K562 (cell line): ENCODE results near the gene MYO5C. TPM values are rescaled to one million over a fixed set of nuclear protein-coding genes. Genes with fewer than 3 reads are reported as not detected.
A peak's percentile ranks its signal among the peaks of the same experiment; 100 is the strongest.

Source experiments
- ATAC-seq: fragments of 200-7000 bp; cut with Tn5 transposase; 3 replicates; pipeline ENCODE4 v1.9.1; 2020; ENCODE audit warnings: moderate library complexity
- BruUV-seq: library from RNA; stranded (reverse); fragments of 400-500 nt; replicated peaks from 2 replicates; lab custom pipeline; 2021; lab: Mats Ljungman, UMichigan
- CTCF ChIA-PET: fragments of 300-600 bp; formaldehyde crosslinking; extraction: SDS; loops from one replicate; lab custom pipeline; 2021; ENCODE audit warnings: low intra/inter-chr PET ratio; lab: Yijun Ruan, JAX
- POLR2A ChIA-PET: fragments of 300-600, 350-650 bp; sonication (Branson Sonifier 250); formaldehyde crosslinking; extraction: SDS; loops from one replicate; lab custom pipeline; 2021; ENCODE audit warnings: antibody characterized with exemption, inconsistent platforms; lab: Yijun Ruan, JAX
- DNase-seq, 4 experiments: peaks; one replicate each; pipeline versions ENCODE4 v3.0.0 to v3.0.0-alpha.2; 2011 to 2018; ENCODE audit warnings: low spot score in 3 of 4, mixed read lengths in 3 of 4; ENCODE audit errors: extremely low read depth in 1 of 4
- FAIRE-seq: peaks from 2 replicates; lab custom pipeline; 2011; peaks lifted over from hg19 to GRCh38; lab: Jason Lieb, UNC
- H2AFZ ChIP-seq: 2 replicates; pipeline ENCODE4 v1.6.0; 2011; ENCODE audit warnings: low read depth, low read length, control low read depth, inconsistent platforms
- H3K27ac ChIP-seq: fragments of 200-600 bp; 3 replicates; pipeline ENCODE4 v1.8.0; 2011; ENCODE audit warnings: low read depth, mild to moderate bottlenecking, control low read depth, inconsistent platforms, low read length, moderate library complexity, mixed read lengths; ENCODE audit errors: extremely low read depth
- H3K27me3 ChIP-seq, 2 experiments: fragments of 300-600 bp in 1 of 2; 2 replicates in 1 of 2; 3 replicates in 1 of 2; pipeline versions ENCODE4 v1.6.0 to v1.8.0; 2011; ENCODE audit warnings: inconsistent platforms in 2 of 2, low read length in 2 of 2, mild to moderate bottlenecking in 1 of 2, mixed read lengths in 1 of 2, moderate library complexity in 1 of 2; ENCODE audit not compliant: control insufficient read depth in 2 of 2, insufficient read depth in 2 of 2
- H3K36me3 ChIP-seq: fragments of 300-600 bp; 3 replicates; pipeline ENCODE4 v1.8.0; 2011; ENCODE audit warnings: mild to moderate bottlenecking, low read length, inconsistent platforms; ENCODE audit not compliant: control insufficient read depth, insufficient read depth
- H3K4me1 ChIP-seq, 2 experiments: fragments of 200-600 bp in 1 of 2; replicated peaks in 1 of 2; 2 replicates in 1 of 2; 3 replicates in 1 of 2; pipeline versions ENCODE4 v1.5.1 to v1.8.0; 2011; ENCODE audit warnings: inconsistent platforms in 2 of 2, low read length in 2 of 2, mild to moderate bottlenecking in 1 of 2, mixed read lengths in 1 of 2, moderate library complexity in 1 of 2; ENCODE audit not compliant: control insufficient read depth in 2 of 2, insufficient read depth in 2 of 2
- H3K4me2 ChIP-seq: 2 replicates; pipeline ENCODE4 v1.6.1; 2011; ENCODE audit warnings: low read length, control low read depth, inconsistent platforms, mixed read lengths; ENCODE audit not compliant: insufficient read depth
- H3K4me3 ChIP-seq: fragments of 200-600 bp; sonication (generic), shearing (Covaris generic); 2 replicates; pipeline ENCODE4 v1.5.1; 2016; ENCODE audit warnings: control low read depth, inconsistent platforms
- H3K79me2 ChIP-seq: fragments of 200-600 bp; 3 replicates; pipeline ENCODE4 v1.8.0; 2011; ENCODE audit warnings: low read length, inconsistent platforms; ENCODE audit not compliant: control insufficient read depth, insufficient read depth
- H3K9ac ChIP-seq, 2 experiments: 2 replicates each; pipeline versions ENCODE4 v1.6.0 to v1.6.1; 2011; ENCODE audit warnings: low read depth in 2 of 2, low read length in 2 of 2, control low read depth in 1 of 2, inconsistent platforms in 1 of 2, mild to moderate bottlenecking in 1 of 2, mixed read lengths in 1 of 2; ENCODE audit not compliant: insufficient read depth in 1 of 2
- H3K9me1 ChIP-seq: one replicate; pipeline ENCODE4 v1.6.0; 2011; ENCODE audit warnings: inconsistent platforms, mild to moderate bottlenecking, low read length, moderate library complexity; ENCODE audit not compliant: control insufficient read depth, insufficient read depth
- H3K9me3 ChIP-seq: replicated peaks from 2 replicates; pipeline ENCODE4 v1.5.1; 2011; ENCODE audit warnings: low read depth, low read length, inconsistent platforms; ENCODE audit not compliant: control insufficient read depth, insufficient read depth
- H4K20me1 ChIP-seq: replicated peaks from 2 replicates; pipeline ENCODE4 v1.6.1; 2011; ENCODE audit warnings: low read length, inconsistent platforms, mixed read lengths; ENCODE audit not compliant: control insufficient read depth, insufficient read depth
- CTCF ChIP-seq, 3 experiments: IDR thresholded peaks in 2 of 3; conservative IDR thresholded peaks in 1 of 3; 2 replicates each; pipeline ENCODE4 v1.5.1; 2011 to 2012; ENCODE audit warnings: low read length in 3 of 3, mild to moderate bottlenecking in 3 of 3, control low read depth in 2 of 3, improper control_type of control experiment in 1 of 3, inconsistent platforms in 1 of 3, low read depth in 1 of 3, mixed read lengths in 1 of 3, moderate library complexity in 1 of 3; ENCODE audit not compliant: insufficient read depth in 2 of 3
- RAD21 ChIP-seq, 2 experiments: fragments of 250-450 bp in 1 of 2; fragments of 450-650 bp in 1 of 2; sonication (Bioruptor Pico) in 1 of 2; formaldehyde crosslinking in 1 of 2; IDR thresholded peaks in 1 of 2; conservative IDR thresholded peaks in 1 of 2; 2 replicates each; pipeline versions ENCODE4 v1.4.0 to v1.8.0; 2020 to 2022; ENCODE audit warnings: mild to moderate bottlenecking in 2 of 2, moderate library complexity in 1 of 2
- ZNF274 ChIP-seq: IDR thresholded peaks from 2 replicates; pipeline ENCODE4 v1.6.1; 2011; ENCODE audit warnings: low read depth, mild to moderate bottlenecking, low read length, moderate library complexity, borderline replicate concordance
- WGBS: fragments of 100-300 bp; shearing (Covaris generic); methylation state at CpG from one replicate; pipeline ENCODE4 v1.1.6; 2016; ENCODE audit warnings: low coverage, mixed read lengths; ENCODE audit not compliant: insufficient coverage; ENCODE audit errors: missing lambda C conversion rate; 5-methylcytosine and 5-hydroxymethylcytosine counted together
- in situ Hi-C: fragments of 300-500 bp; cut with MboI; formaldehyde crosslinking; loops from 4 replicates; pipeline ENCODE4 v1.15.0; 2018; ENCODE audit warnings: inconsistent platforms, mixed read lengths
- intact Hi-C: fragments of 100-400 bp; cut with micrococcal nuclease; formaldehyde crosslinking; loops from 2 replicates; pipeline ENCODE4 v1.14.2; 2022
- polyA plus RNA-seq, 8 experiments: library from polyadenylated mRNA; depleted of rRNA in 4 of 8; stranded (reverse) in 5 of 8; unstranded in 3 of 8; fragments of >200 nt; fragmentation: Nextera tagmentation in 2 of 8; fragmentation: Illumina TruSeq in 1 of 8; extraction: Ambion mirVana in 2 of 8; extraction: Trizol in 1 of 8; gene quantifications; 2 replicates each; pipeline versions ENCODE4 v1.2.1 to v1.2.3, GENCODE V29; 2011 to 2014; ENCODE audit warnings: inconsistent platforms in 1 of 8, missing spikeins in 1 of 8
- total RNA-seq, 7 experiments: library from RNA; depleted of rRNA in 6 of 7; stranded (reverse); fragments of >200 nt in 6 of 7; fragmentation: Illumina TruSeq in 2 of 7; extraction: Trizol in 2 of 7; gene quantifications; 2 replicates each; pipeline versions ENCODE4 v1.2.1 to v1.2.3, GENCODE V29; 2011 to 2021; ENCODE audit warnings: low replicate concordance in 1 of 7

Gene MYO5C
- total and polyA plus RNA-seq, 9 of the 15 experiments (the other 6 are each of a cell fraction or from before 2014, with no cell fraction given), result 0.01 to 0.24 TPM; not detected in 7

DNA sequence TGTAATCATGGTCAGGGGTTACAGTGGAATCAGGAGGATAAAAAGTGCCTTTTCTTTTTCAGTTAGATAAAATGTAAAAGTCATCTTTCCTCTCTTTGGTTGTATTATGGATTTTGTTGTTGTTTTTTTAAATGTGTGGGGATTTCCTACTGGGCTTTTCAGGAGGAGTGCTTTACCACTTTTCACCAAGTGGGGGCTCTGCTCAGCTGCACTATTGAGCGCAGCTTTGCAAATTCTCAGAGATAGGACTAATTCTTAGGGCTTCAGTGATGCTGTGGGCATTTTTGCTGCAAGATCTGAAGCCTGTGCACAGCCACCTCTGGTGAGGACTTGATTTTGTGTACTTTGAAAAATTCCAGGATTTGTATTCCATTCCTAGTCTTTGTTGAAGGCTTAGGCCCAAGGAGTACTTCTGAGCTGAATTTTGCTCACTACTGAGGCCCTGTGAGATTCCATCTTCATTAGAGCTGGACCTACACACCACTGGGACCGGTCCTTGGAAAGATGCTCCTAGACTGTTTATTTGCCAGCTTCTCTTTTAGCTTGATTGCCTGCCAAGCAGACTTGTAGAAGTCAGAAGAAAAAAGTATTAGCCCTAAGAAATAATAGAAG is 111.9 kb downstream of the MYO5C start:
- ChIA-PET POLR2A (interaction anchor here (0.5 to 3.3 kb wide), 5 partner anchors 10 to 370 kb away, joined by 3 to 10 read pairs (median 4); no protein-coding TSS in a partner anchor), CTCF (interaction anchor here (0.6 kb wide), 2 partner anchors 153 to 202 kb away, joined by 3 read pairs; no protein-coding TSS in a partner anchor)
- H3K4me2 ChIP-seq, result no peak overlapping the region
- peaks cover 20 to 38% of the 10 kb centered on the region in 2 experiments for H3K27me3 ChIP-seq
- no peaks in the 10 kb centered on the region for H3K9me3 ChIP-seq
- FAIRE-seq, result peak; percentile 80
- H3K9me1 ChIP-seq, result no peaks in the 10 kb centered on the region
- H3K9ac ChIP-seq, result no peak overlapping the region
- in situ Hi-C loops, result no loop called here
- peaks cover 2 to 15% of the 10 kb centered on the region in 2 experiments; a peak in 3 of 5 replicates for H3K4me1 ChIP-seq
- DNase-seq, result peak; percentile 33 to 51 (median 42)
- H2AFZ ChIP-seq, result no peak overlapping the region
- intact Hi-C loops, result loop anchor here (1.0 kb wide), 2 partner anchors 25 to 44 kb away; no protein-coding TSS in a partner anchor
- no TSS peak for BruUV-seq
- H3K4me3 ChIP-seq, result no peak overlapping the region
- H3K79me2 ChIP-seq, result no peaks in the 10 kb centered on the region
- H4K20me1 ChIP-seq, result 0 out of 2 replicates have a peak, but pooled peaks cover 5% of the 10 kb centered on the region
- no peaks in the 10 kb centered on the region for H3K36me3 ChIP-seq
- TF ChIP-seq ZNF274 (no peak), CTCF (IDR thresholded peaks at IDR 0.05 in 2 of 3, conservative IDR thresholded peaks at IDR 0.05 in 1 of 3; ENCODE audit: insufficient read depth in 2 of 3, low read depth in 1 of 3, low read length in 3 of 3) (peak; percentile 70 to 71 (median 70)), RAD21 (CRISPR knock-in tag; conservative IDR thresholded peaks at IDR 0.05 in 1 of 2, IDR thresholded peaks at IDR 0.05 in 1 of 2) (peak in 1 of 2 experiments; percentile 58; a peak in 2 of 4 replicates)
- WGBS, result 0% methylated on average over 2 of the region's 2 CpGs
- no peak overlapping the region for H3K27ac ChIP-seq
- ATAC-seq, result peak; percentile 45; the same call in 2 of the 3 replicates
